Naive thymus-derived CD8-positive, alpha-beta T cell (primary cell): ENCODE measurements around the gene CNOT8. TPM values are rescaled to one million over a fixed set of nuclear protein-coding genes. Genes with fewer than 3 reads are reported as not detected.

Experiments used
- ATAC-seq, 2 donors: fragments of 150-1000 bp; cut with Tn5 transposase in 1 of 2; sonication (Bioruptor Pico), chemical (Tn5 transposase) in 1 of 2; 1 replicate in 1 of 2; 2 replicates in 1 of 2; pipeline ENCODE4 v1.10.0; 2021; ENCODE audit warnings: mild to moderate bottlenecking in 2 of 2, moderate library complexity in 2 of 2
- POLR2A ChIA-PET: fragments of 350-600 bp; sonication (Branson Sonifier 250); formaldehyde crosslinking; loops from one replicate; lab custom pipeline; 2021; ENCODE audit warnings: antibody characterized with exemption; lab: Charles Lee
- DNase-seq, 10 donors: peaks; one replicate each; pipeline versions ENCODE4 v3.0.0 to v3.0.0-alpha.2; 2020 to 2022
- H3K27ac Mint-ChIP-seq, 10 donors: one replicate each; pipeline ENCODE4 v1.8.0; 2020 to 2022; ENCODE audit warnings: mild to moderate bottlenecking in 10 of 10, mixed read lengths in 10 of 10, moderate library complexity in 4 of 10, inconsistent platforms in 1 of 10
- H3K27me3 Mint-ChIP-seq, 5 donors: one replicate each; pipeline ENCODE4 v1.8.0; 2021 to 2022; ENCODE audit warnings: mixed read lengths in 5 of 5
- H3K36me3 Mint-ChIP-seq, 3 donors: one replicate each; pipeline ENCODE4 v1.8.0; 2020 to 2022; ENCODE audit warnings: mixed read lengths in 3 of 3, mild to moderate bottlenecking in 2 of 3, inconsistent platforms in 1 of 3
- H3K4me1 Mint-ChIP-seq, 4 donors: one replicate each; pipeline ENCODE4 v1.8.0; 2021 to 2022; ENCODE audit warnings: mixed read lengths in 4 of 4
- H3K4me3 Mint-ChIP-seq, 10 donors: one replicate each; pipeline ENCODE4 v1.8.0; 2020 to 2022; ENCODE audit warnings: mild to moderate bottlenecking in 10 of 10, mixed read lengths in 10 of 10, moderate library complexity in 6 of 10, inconsistent platforms in 1 of 10
- H3K9me3 Mint-ChIP-seq, 9 donors: one replicate each; pipeline ENCODE4 v1.8.0; 2020 to 2022; ENCODE audit warnings: mixed read lengths in 9 of 9, mild to moderate bottlenecking in 3 of 9, inconsistent platforms in 1 of 9, moderate library complexity in 1 of 9
- polyA plus RNA-seq, 3 donors: library from polyadenylated mRNA; unstranded; fragments of 300-500 nt; fragmentation: Illumina TruSeq; gene quantifications; one replicate each; pipeline ENCODE4 v1.2.3, GENCODE V29; 2021
- total RNA-seq, 8 experiments: library from RNA in 2 of 8; stranded (reverse) in 2 of 8; gene quantifications; one replicate each; pipeline ENCODE4 v1.2.3 and lab custom pipeline; 2021 to 2026

The CNOT8 gene
- total and polyA plus RNA-seq, 5 experiments from 2014 or later = 112 to 157 (median 134) TPM

DNA sequence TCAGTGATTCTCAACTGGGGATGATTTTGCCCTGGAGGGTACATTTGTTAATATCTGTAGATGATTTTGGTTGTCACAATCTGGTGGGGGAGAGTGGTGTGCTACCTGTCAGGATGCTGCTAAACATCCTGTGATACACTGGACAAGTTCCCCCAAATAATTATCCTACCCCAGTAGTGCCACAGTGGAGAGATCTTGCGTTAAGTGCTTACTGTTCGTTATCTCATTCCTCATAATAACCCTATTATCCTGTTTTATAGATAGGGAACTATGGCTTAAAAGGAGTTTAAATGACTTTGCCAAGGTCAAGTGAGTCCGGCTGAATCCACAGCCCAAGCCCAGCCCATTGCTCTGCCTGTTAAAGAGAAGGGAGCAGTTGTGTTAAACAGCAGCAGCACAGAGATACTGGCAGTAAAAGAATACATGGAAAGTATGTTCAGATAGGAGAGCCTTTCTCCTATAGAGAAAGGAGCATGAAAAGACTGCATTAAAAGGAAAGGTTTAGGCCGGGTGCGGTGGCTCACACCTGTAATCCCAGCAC is 15.4 kb downstream of the CNOT8 start:
- no peaks in the 10 kb centered on the region for H3K27me3 Mint-ChIP-seq
- peaks cover 32 to 79% (median 40%) of the 10 kb centered on the region in 3 donors for H3K36me3 Mint-ChIP-seq
- H3K27ac Mint-ChIP-seq = no peak overlapping the region
- no peak overlapping the region for H3K4me3 Mint-ChIP-seq
- ATAC-seq (no peak), DNase-seq (no peak)
- POLR2A ChIA-PET = no interaction called here
- H3K4me1 Mint-ChIP-seq = peaks cover 0 to 7% (median under 1%) of the 10 kb centered on the region in 4 donors
- peaks cover 0 to 15% (median under 1%) of the 10 kb centered on the region in 9 donors for H3K9me3 Mint-ChIP-seq

GRCh38 chr5:154878642-154879335 is 20.4 kb downstream of the CNOT8 start:
- Mint-ChIP-seq H3K4me3 (no peak overlapping the region), H3K27ac (no peak overlapping the region), H3K36me3 (peaks cover 50 to 72% (median 66%) of the 10 kb centered on the region in 3 donors), H3K27me3 (no peaks in the 10 kb centered on the region), H3K4me1 (peaks cover 0 to 4% (median under 1%) of the 10 kb centered on the region in 4 donors), H3K9me3 (peaks cover 0 to 49% (median 12%) of the 10 kb centered on the region in 9 donors)
- no peak for ATAC-seq
- POLR2A ChIA-PET = interaction anchor here (1.3 kb wide), 1 partner anchor 10 kb away, joined by 4 read pairs; no protein-coding TSS in a partner anchor
- no peak for DNase-seq

DNA sequence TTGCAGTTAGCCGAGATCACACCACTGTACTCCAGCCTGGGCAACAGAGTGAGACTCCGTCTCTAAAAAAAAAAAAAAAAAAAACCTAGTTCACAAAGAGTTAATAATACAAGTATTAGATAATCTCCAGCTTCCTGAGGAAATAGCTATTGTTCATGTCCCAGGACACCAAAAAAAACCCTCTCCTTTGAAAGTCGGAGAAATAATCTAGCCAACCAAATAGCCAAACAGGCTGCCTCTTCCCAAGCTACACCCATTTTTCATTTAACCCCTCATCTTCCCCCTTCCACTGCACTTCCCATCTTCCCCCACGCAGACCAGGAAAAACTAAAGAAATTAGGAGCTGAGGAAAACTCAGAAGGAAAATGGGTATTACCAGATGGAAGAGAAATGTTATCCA is 23.6 kb downstream of the CNOT8 start:
- DNase-seq (no peak), ATAC-seq (no peak)
- H3K27me3 Mint-ChIP-seq = no peaks in the 10 kb centered on the region
- H3K4me1 Mint-ChIP-seq = peaks cover 0 to 4% (median under 1%) of the 10 kb centered on the region in 4 donors
- POLR2A ChIA-PET = no interaction called here
- no peak overlapping the region for H3K27ac Mint-ChIP-seq
- H3K4me3 Mint-ChIP-seq = no peak overlapping the region
- peaks cover 4 to 77% (median 28%) of the 10 kb centered on the region in 9 donors for H3K9me3 Mint-ChIP-seq
- H3K36me3 Mint-ChIP-seq = peaks cover 53 to 81% (median 61%) of the 10 kb centered on the region in 3 donors

DNA sequence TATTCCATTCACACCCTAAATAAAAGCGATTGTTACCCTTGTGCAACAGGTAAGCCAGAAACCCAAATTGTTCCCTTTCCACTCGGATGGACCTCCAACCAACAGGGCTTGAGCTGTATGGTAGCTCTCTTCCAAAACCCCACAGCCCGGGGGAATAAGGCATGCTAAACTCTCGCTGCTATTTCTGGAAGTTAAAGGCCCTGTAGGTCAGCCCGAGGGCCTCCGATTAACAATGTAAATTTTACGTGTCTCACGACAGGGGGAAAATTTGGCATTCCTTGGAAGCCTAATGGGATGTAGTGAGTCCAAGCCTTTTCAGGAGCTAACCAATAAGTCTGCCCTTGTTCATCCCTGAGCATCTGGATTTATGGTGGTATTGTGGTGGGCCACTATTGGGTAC is 26.0 kb downstream of the CNOT8 start:
- no peak for ATAC-seq
- peaks cover 63 to 89% (median 70%) of the 10 kb centered on the region in 3 donors for H3K36me3 Mint-ChIP-seq

DNA sequence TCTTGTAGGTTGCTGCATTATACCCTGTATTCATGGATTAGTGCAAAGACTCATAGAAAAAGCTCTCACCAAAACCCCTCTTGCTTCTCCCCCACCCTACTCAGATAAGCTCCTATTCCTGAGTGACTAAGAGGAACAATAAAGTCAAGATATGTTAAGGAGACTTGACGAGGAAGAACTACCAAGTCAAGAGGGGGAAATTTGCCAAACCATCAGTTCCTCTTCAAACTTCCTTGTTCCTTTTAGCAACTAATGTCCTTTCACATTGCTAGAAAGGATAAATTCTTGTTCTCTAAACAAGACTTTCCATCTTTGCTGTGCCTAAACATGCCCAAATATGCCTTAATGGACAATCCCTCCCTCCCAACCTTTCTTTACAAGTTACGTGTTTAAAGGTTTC is 27.0 kb downstream of the CNOT8 start:
- Mint-ChIP-seq H3K27me3 (no peaks in the 10 kb centered on the region), H3K9me3 (peaks cover 13 to 69% (median 26%) of the 10 kb centered on the region in 9 donors), H3K4me3 (no peak overlapping the region), H3K36me3 (peaks cover 61 to 86% (median 70%) of the 10 kb centered on the region in 3 donors), H3K4me1 (peaks cover 0 to 4% (median under 1%) of the 10 kb centered on the region in 4 donors), H3K27ac (no peak overlapping the region)
- POLR2A ChIA-PET = no interaction called here
- DNase-seq (no peak), ATAC-seq (no peak)

More for the DNA sequence above, 26.0 kb downstream of the CNOT8 start:
- Mint-ChIP-seq H3K27ac (no peak overlapping the region), H3K27me3 (no peaks in the 10 kb centered on the region), H3K9me3 (peaks cover 13 to 76% (median 30%) of the 10 kb centered on the region in 9 donors), H3K4me3 (no peak overlapping the region), H3K4me1 (peaks cover 0 to 4% (median under 1%) of the 10 kb centered on the region in 4 donors)
- no peak for DNase-seq
- POLR2A ChIA-PET = no interaction called here

DNA sequence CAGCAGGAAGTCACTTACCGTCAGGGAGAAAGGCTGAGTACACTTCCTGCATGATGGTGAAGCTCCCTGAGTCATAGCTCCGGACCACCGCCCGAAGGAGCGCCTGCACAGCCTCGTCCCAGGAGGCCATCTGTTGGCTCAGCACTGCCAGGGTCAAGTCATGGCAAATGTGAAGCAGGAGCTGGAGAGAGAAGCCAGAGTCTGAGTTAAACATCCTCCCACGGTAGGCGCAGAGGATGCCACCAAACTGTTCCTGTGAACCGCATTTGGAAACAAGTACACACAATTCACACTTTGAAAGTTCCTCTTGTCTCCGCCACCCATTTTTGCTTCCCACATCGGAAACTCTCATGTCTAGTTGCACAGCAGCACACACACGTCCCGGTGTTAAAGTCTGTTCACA is 33.9 kb downstream of the CNOT8 start:
- no peak overlapping the region for H3K4me3 Mint-ChIP-seq
- ATAC-seq (no peak), DNase-seq (no peak)
- no peaks in the 10 kb centered on the region for H3K4me1 Mint-ChIP-seq
- peaks cover 0 to 17% (median 5%) of the 10 kb centered on the region in 9 donors for H3K9me3 Mint-ChIP-seq
- peaks cover 20 to 90% (median 77%) of the 10 kb centered on the region in 3 donors for H3K36me3 Mint-ChIP-seq
- H3K27ac Mint-ChIP-seq = no peak overlapping the region
- H3K27me3 Mint-ChIP-seq = no peaks in the 10 kb centered on the region
- POLR2A ChIA-PET = interaction anchor here (0.7 kb wide), 1 partner anchor 45 kb away, joined by 3 read pairs; no protein-coding TSS in a partner anchor

DNA sequence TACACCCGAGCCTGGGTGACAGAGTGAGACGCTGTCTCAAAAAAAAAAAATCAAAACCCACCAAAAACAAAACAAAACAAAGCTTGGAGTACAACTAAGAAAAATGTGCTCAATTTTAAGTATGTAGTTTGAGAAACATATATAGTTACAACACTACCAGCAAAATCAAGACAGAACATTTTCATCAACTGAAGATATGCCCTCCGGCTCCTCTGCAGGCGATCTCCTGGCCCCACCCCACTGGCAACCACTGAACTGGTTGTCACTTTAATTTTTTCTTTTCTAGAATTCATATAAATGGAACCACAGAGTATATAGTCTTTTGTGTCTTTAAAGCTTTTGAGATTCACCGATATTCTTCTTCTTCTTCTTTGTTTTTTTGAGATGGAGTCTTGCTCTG is 35.0 kb downstream of the CNOT8 start:
- Mint-ChIP-seq H3K27ac (no peak overlapping the region), H3K36me3 (peaks cover 11 to 92% (median 69%) of the 10 kb centered on the region in 3 donors), H3K27me3 (no peaks in the 10 kb centered on the region), H3K9me3 (peaks cover 0 to 8% (median 2%) of the 10 kb centered on the region in 9 donors), H3K4me3 (no peak overlapping the region), H3K4me1 (no peaks in the 10 kb centered on the region)
- POLR2A ChIA-PET = interaction anchor here (0.7 kb wide), 1 partner anchor 46 kb away, joined by 3 read pairs; no protein-coding TSS in a partner anchor
- ATAC-seq (no peak), DNase-seq (no peak)

GRCh38 chr5:154895606-154896561 is 37.5 kb downstream of the CNOT8 start:
- Mint-ChIP-seq H3K4me3 (no peak overlapping the region), H3K36me3 (peaks cover 0 to 96% (median 67%) of the 10 kb centered on the region in 3 donors), H3K27ac (peak overlapping the region in 3 of 10 donors; percentile 16 to 34 (median 25)), H3K9me3 (no peaks in the 10 kb centered on the region), H3K4me1 (no peaks in the 10 kb centered on the region), H3K27me3 (no peaks in the 10 kb centered on the region)
- ATAC-seq = no peak
- no peak for DNase-seq
- POLR2A ChIA-PET = interaction anchor here (0.5 kb wide), 1 partner anchor 533 kb away, joined by 3 read pairs; no protein-coding TSS in a partner anchor

DNA sequence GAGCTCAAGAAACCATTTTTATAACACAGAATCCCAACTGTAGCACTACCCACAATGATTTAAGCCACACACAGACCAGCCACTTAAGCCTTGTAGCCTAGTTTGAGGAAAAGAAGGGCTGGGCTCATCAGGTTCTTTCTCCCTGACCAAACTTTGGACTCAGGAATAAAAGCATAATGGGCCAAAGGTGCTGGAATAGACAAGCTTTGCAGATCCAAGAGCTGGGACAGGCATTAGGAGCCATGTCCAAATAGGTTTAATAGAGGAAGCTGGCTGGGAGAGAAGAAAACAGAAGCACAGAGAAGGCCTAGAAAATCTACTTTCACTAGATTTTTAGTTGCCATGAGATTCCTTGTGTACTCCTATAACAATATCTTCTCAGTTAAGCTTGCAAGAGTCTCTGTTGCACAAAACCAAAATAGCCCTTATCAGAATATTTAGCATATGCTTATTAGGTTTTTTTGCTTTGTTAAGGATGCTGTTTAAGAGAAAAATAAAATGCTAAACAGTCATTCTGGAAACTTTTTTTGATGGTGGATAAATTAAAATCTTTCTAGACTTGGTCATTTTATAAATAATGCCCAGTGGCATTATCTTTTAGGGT is 38.2 kb downstream of the CNOT8 start:
- Mint-ChIP-seq H3K4me3 (no peak overlapping the region), H3K4me1 (no peaks in the 10 kb centered on the region), H3K27ac (peak overlapping the region in 3 of 10 donors; percentile 11 to 45 (median 43)), H3K27me3 (no peaks in the 10 kb centered on the region), H3K36me3 (peaks cover 0 to 95% (median 60%) of the 10 kb centered on the region in 3 donors), H3K9me3 (no peaks in the 10 kb centered on the region)
- POLR2A ChIA-PET = no interaction called here
- no peak for DNase-seq
- no peak for ATAC-seq

DNA sequence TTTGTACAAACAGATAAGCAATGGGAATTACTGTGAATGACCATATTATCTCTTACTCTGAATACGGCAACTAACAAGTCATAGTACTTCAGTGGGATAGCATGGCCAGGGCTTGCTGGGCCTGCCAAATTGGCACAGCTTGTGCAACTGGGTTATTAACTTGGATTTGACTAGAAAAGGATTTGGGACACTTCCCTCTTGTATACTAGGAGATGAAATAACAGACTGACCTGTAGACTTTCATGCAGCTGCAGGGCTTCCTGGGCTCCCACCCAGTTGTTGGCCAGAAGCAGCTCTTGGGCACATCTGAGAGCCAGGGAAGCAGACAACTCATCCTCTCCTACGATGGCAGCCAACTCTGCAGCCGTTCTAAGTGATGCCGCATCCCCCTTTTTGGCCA is 39.8 kb downstream of the CNOT8 start:
- DNase-seq (no peak), ATAC-seq (no peak)
- Mint-ChIP-seq H3K36me3 (peaks cover 7 to 98% (median 58%) of the 10 kb centered on the region in 3 donors), H3K4me1 (no peaks in the 10 kb centered on the region), H3K27ac (peak overlapping the region in 1 of 10 donors; percentile 45), H3K4me3 (no peak overlapping the region), H3K9me3 (no peaks in the 10 kb centered on the region), H3K27me3 (no peaks in the 10 kb centered on the region)
- POLR2A ChIA-PET = no interaction called here

- H3K4me3 Mint-ChIP-seq = no peak overlapping the region
- POLR2A ChIA-PET = interaction anchor here (0.7 to 2.0 kb wide), 2 partner anchors 17 to 144 kb away, joined by 4 to 5 read pairs; partner anchors contain the start of gene LARP1
- ATAC-seq (no peak), DNase-seq (no peak)
- no peaks in the 10 kb centered on the region for H3K9me3 Mint-ChIP-seq
- no peaks in the 10 kb centered on the region for H3K27me3 Mint-ChIP-seq
- peak overlapping the region in 1 of 10 donors; percentile 71 for H3K27ac Mint-ChIP-seq
- H3K4me1 Mint-ChIP-seq = no peaks in the 10 kb centered on the region
- peaks cover 11 to 95% (median 56%) of the 10 kb centered on the region in 3 donors for H3K36me3 Mint-ChIP-seq
Observed at GRCh38 chr5:154899151-154899816, 40.9 kb downstream of the CNOT8 start.
